Pancreas (tissue), 10 donors: Measurements from ENCODE around the gene OPCML. TPM values are rescaled to one million over a fixed set of nuclear protein-coding genes. Genes with fewer than 3 reads are reported as not detected.

Experiments used
- ATAC-seq, 4 donors: fragments of 200-7000 bp; cut with Tn5 transposase; one replicate each; pipeline versions ENCODE4 v1.8.0 to v1.9.1; 2020; ENCODE audit warnings: mild to moderate bottlenecking in 4 of 4, moderate library complexity in 4 of 4
- DNase-seq, 6 donors: peaks; one replicate each; pipeline ENCODE4 v3.0.0-alpha.2; 2020
- FAIRE-seq: peaks from 2 replicates; lab custom pipeline; 2012; peaks lifted over from hg19 to GRCh38; lab: Jason Lieb, UNC
- H3K27ac ChIP-seq, 4 donors: fragments of 200-600 bp; sonication (generic); 1 replicate in 3 of 4; 2 replicates in 1 of 4; pipeline versions ENCODE4 v1.5.0 to v1.8.0; 2020
- H3K27me3 ChIP-seq, 4 donors: fragments of 200-600 bp; one replicate each; pipeline ENCODE4 v1.8.0; 2021
- H3K36me3 ChIP-seq, 3 donors: fragments of 200-600 bp; sonication (generic) in 1 of 3; one replicate each; pipeline versions ENCODE4 v1.5.0 to v1.8.0; 2020 to 2021
- H3K4me1 ChIP-seq, 3 donors: fragments of 200-600 bp; one replicate each; pipeline ENCODE4 v1.8.0; 2021
- H3K4me3 ChIP-seq, 4 donors: fragments of 200-600 bp; sonication (generic) in 2 of 4; one replicate each; pipeline versions ENCODE4 v1.5.0 to v1.8.0; 2020 to 2021
- H3K9me3 ChIP-seq, 4 donors: fragments of 200-600 bp; one replicate each; pipeline ENCODE4 v1.8.0; 2021
- CTCF ChIP-seq, 4 donors: fragments of 200-600 bp; sonication (generic) in 3 of 4; IDR thresholded peaks; one replicate each; pipeline versions ENCODE4 v1.5.0 to v1.8.0; 2021; ENCODE audit warnings: antibody characterized with exemption in 4 of 4
- WGBS, 2 donors: extraction: QIAGEN DNeasy Blood & Tissue Kit; methylation state at CpG; one replicate each; pipeline ENCODE4 v1.1.7; 2013; 5-methylcytosine and 5-hydroxymethylcytosine counted together
- intact Hi-C, 3 donors: fragments of 100-400 bp; cut with DNase I; formaldehyde crosslinking; loops; one replicate each; pipeline versions ENCODE4 v1.11.1 to v1.14.2; 2022
- polyA plus RNA-seq, 2 donors: library from polyadenylated mRNA; stranded (reverse); fragments of 200-250 nt; gene quantifications; one replicate each; pipeline ENCODE4 v1.2.3, GENCODE V29; 2013
- total RNA-seq, 6 donors: library from RNA; stranded (reverse); fragmentation: NEBNext Ultra II Directional in 4 of 6; extraction: Animal tissue kit (Norgen Biotek cat#: 25700) in 4 of 6; gene quantifications; one replicate each; pipeline versions ENCODE4 v1.2.1 to v1.2.4, GENCODE V29; 2021 to 2023
- donor health status: healthy with polysubstance abuse.
- donor health status: DM: no; HTN: no; CAD: no; lungs with moderate emphysema.
- donor health status: DM: no; HTN: no; CAD: no.
- donor health status: control.
- donor health status: control.
- donor health status: Bipolar disorder and iron deficiency.
- donor health status: DM: yes; HTN: yes; CAD: no.
- donor health status: DM: no; HTN: no; CAD: no.
- donor health status: DM: no; HTN: no; CAD: no.
- donor health status: DM: yes; HTN: yes; CAD: no.

OPCML gene
- total and polyA plus RNA-seq, 8 donors = 0.05 to 0.31 (median 0.19) TPM

- TF ChIP-seq CTCF (IDR thresholded peaks at IDR 0.05) = no peak
- DNase-seq = no peak
- H3K27ac ChIP-seq = no peak overlapping the region
- ATAC-seq = no peak
- no peaks in the 10 kb centered on the region for H3K27me3 ChIP-seq
- no peaks in the 10 kb centered on the region for H3K4me1 ChIP-seq
- WGBS, 2 donors = 70 to 76% methylated on average over 18 of the region's 18 CpGs
- H3K36me3 ChIP-seq = no peaks in the 10 kb centered on the region
- intact Hi-C loops = no loop called here
- no peak for FAIRE-seq
- H3K9me3 ChIP-seq = no peaks in the 10 kb centered on the region
- H3K4me3 ChIP-seq = no peak overlapping the region
These were observed 692.9 kb downstream of the OPCML start for GRCh38 chr11:132839236-132839945.

GRCh38 chr11:132838627-132839026 is 693.7 kb downstream of the OPCML start:
- H3K27me3 ChIP-seq = no peaks in the 10 kb centered on the region

GRCh38 chr11:132831272-132831671 is 701.0 kb downstream of the OPCML start:
- Histone ChIP-seq H3K9me3 (no peaks in the 10 kb centered on the region), H3K4me1 (no peaks in the 10 kb centered on the region), H3K4me3 (no peak overlapping the region), H3K27ac (no peak overlapping the region), H3K36me3 (no peaks in the 10 kb centered on the region), H3K27me3 (no peaks in the 10 kb centered on the region)
- FAIRE-seq (no peak), ATAC-seq (no peak), DNase-seq (no peak)
- WGBS, 2 donors = 49 to 60% methylated on average over 2 of the region's 2 CpGs
- no peak for TF ChIP-seq CTCF (IDR thresholded peaks at IDR 0.05)
- intact Hi-C loops = no loop called here

More at GRCh38 chr11:132838627-132839026, 693.7 kb downstream of the OPCML start:
- no peak for ATAC-seq
- no peak for FAIRE-seq
- Histone ChIP-seq H3K36me3 (no peaks in the 10 kb centered on the region), H3K4me1 (no peaks in the 10 kb centered on the region), H3K9me3 (no peaks in the 10 kb centered on the region), H3K4me3 (no peak overlapping the region), H3K27ac (no peak overlapping the region)
- no peak for TF ChIP-seq CTCF (IDR thresholded peaks at IDR 0.05)
- intact Hi-C loops = no loop called here
- no peak for DNase-seq
- 78 to 83% methylated on average over 7 of the region's 7 CpGs for WGBS, 2 donors

- DNase-seq (no peak), FAIRE-seq (no peak), ATAC-seq (no peak)
- H3K9me3 ChIP-seq = no peaks in the 10 kb centered on the region
- WGBS, 2 donors = 36 to 53% methylated on average over 1 of the region's 1 CpG
- TF ChIP-seq CTCF (IDR thresholded peaks at IDR 0.05) = no peak
- intact Hi-C loops = no loop called here
- no peak overlapping the region for H3K27ac ChIP-seq
- no peak overlapping the region for H3K4me3 ChIP-seq
- H3K27me3 ChIP-seq = no peaks in the 10 kb centered on the region
- H3K36me3 ChIP-seq = no peaks in the 10 kb centered on the region
- H3K4me1 ChIP-seq = no peaks in the 10 kb centered on the region
These were observed 707.7 kb downstream of the OPCML start for GRCh38 chr11:132824642-132825041.

- TF ChIP-seq CTCF (IDR thresholded peaks at IDR 0.05) = no peak
- H3K36me3 ChIP-seq = no peaks in the 10 kb centered on the region
- FAIRE-seq (no peak), ATAC-seq (no peak), DNase-seq (no peak)
- H3K27ac ChIP-seq = no peak overlapping the region
- WGBS, 2 donors = 84 to 94% methylated on average over 5 of the region's 5 CpGs
- H3K9me3 ChIP-seq = no peaks in the 10 kb centered on the region
- peaks cover 0 to 5% (median 0%) of the 10 kb centered on the region in 4 donors for H3K27me3 ChIP-seq
- intact Hi-C loops = no loop called here
- H3K4me1 ChIP-seq = no peaks in the 10 kb centered on the region
- H3K4me3 ChIP-seq = no peak overlapping the region
These were observed 710.0 kb downstream of the OPCML start for GRCh38 chr11:132822276-132822675.
